PC-9 (cell line): ENCODE results near the gene SYCE1. TPM values are rescaled to one million over a fixed set of nuclear protein-coding genes. Genes with fewer than 3 reads are reported as not detected.
"Not testable (repeated sequence)": the region's sequence is repeated elsewhere in the genome, so short reads cannot be mapped to it uniquely, and the experiment has no call there.

Experiments
- BruUV-seq: library from RNA; stranded (reverse); fragments of 400-500 nt; replicated peaks from 2 replicates; lab custom pipeline; 2021; lab: Mats Ljungman, UMichigan
- CTCF ChIA-PET: fragments of 300-600 bp; sonication (Branson Sonifier 250); formaldehyde crosslinking; loops from one replicate; lab custom pipeline; 2022; ENCODE audit warnings: antibody characterized with exemption; lab: Charles Lee
- POLR2A ChIA-PET: fragments of 300-600 bp; sonication (Branson Sonifier 250); formaldehyde crosslinking; loops from one replicate; lab custom pipeline; 2022; ENCODE audit warnings: antibody characterized with exemption; ENCODE audit not compliant: unreplicated experiment; lab: Charles Lee
- DNase-seq, 2 experiments: peaks; one replicate each; pipeline versions ENCODE4 v3.0.0 to v3.0.0-alpha.2; 2015 to 2022; ENCODE audit warnings: mixed read lengths in 1 of 2
- H2AFZ ChIP-seq: fragments of 200-600 bp; sonication (generic); 2 replicates; pipeline ENCODE4 v1.8.1; 2017; ENCODE audit warnings: antibody characterized with exemption
- H3F3A ChIP-seq: fragments of 200-600 bp; sonication (generic); 2 replicates; pipeline ENCODE4 v1.8.1; 2017; ENCODE audit warnings: antibody characterized with exemption, mild to moderate bottlenecking, low read depth; ENCODE audit not compliant: insufficient read depth
- H3K27ac ChIP-seq: fragments of 200-600 bp; sonication (generic); 2 replicates; pipeline ENCODE4 v1.6.1; 2016; ENCODE audit warnings: mixed run types
- H3K27me3 ChIP-seq: fragments of 200-600 bp; sonication (generic); 2 replicates; pipeline ENCODE4 v1.6.1; 2016; ENCODE audit warnings: low read depth, mixed run types; ENCODE audit not compliant: insufficient read depth
- H3K36me3 ChIP-seq: fragments of 200-600 bp; sonication (generic); 2 replicates; pipeline ENCODE4 v1.6.1; 2016; ENCODE audit warnings: low read depth, mixed run types
- H3K4me1 ChIP-seq: fragments of 200-600 bp; sonication (generic); replicated peaks from 2 replicates; pipeline ENCODE4 v1.6.1; 2016; ENCODE audit warnings: mixed run types; ENCODE audit not compliant: insufficient read depth
- H3K4me2 ChIP-seq: fragments of 200-600 bp; sonication (generic); 2 replicates; pipeline ENCODE4 v1.6.1; 2017; ENCODE audit warnings: mixed run types
- H3K4me3 ChIP-seq: fragments of 200-600 bp; sonication (generic); 2 replicates; pipeline ENCODE4 v1.6.1; 2016; ENCODE audit warnings: mixed run types
- H3K79me2 ChIP-seq: fragments of 200-600 bp; sonication (generic); 2 replicates; pipeline ENCODE4 v1.6.1; 2017; ENCODE audit warnings: low read depth, mixed run types
- H3K9me2 ChIP-seq: fragments of 200-600 bp; sonication (generic); 2 replicates; pipeline ENCODE4 v1.8.1; 2017; ENCODE audit warnings: mild to moderate bottlenecking; ENCODE audit not compliant: insufficient read depth
- H3K9me3 ChIP-seq: fragments of 200-600 bp; sonication (generic); 2 replicates; pipeline ENCODE4 v1.8.1; 2016; ENCODE audit warnings: low read depth; ENCODE audit not compliant: insufficient read depth
- H4K20me1 ChIP-seq: fragments of 200-600 bp; sonication (generic); 2 replicates; pipeline ENCODE4 v1.8.1; 2017; ENCODE audit not compliant: insufficient read depth
- CTCF ChIP-seq: fragments of 200-600 bp; sonication (generic); conservative IDR thresholded peaks from 2 replicates; pipeline ENCODE4 v1.6.1; 2017; ENCODE audit warnings: mixed run types, antibody characterized with exemption, mild to moderate bottlenecking, moderate library complexity
- EZH2 ChIP-seq: fragments of 200-600 bp; sonication (generic); IDR thresholded peaks from 2 replicates; pipeline ENCODE4 v1.8.0; 2017; ENCODE audit warnings: antibody characterized with exemption, low read depth
- intact Hi-C: fragments of 100-400 bp; cut with micrococcal nuclease; formaldehyde crosslinking; loops from one replicate; pipeline ENCODE4 v1.10.0; 2022; ENCODE audit not compliant: unreplicated experiment
- total RNA-seq: library from RNA; stranded (reverse); gene quantifications from 2 replicates; pipeline ENCODE4 v1.2.3, GENCODE V29; 2021

SYCE1 gene
- total RNA-seq, 1 experiment from 2014 or later = not detected

- DNase-seq, H3K9me3 ChIP-seq, intact Hi-C loops, H3K36me3 ChIP-seq, BruUV-seq, H3K27ac ChIP-seq, H3K79me2 ChIP-seq, H4K20me1 ChIP-seq, H3F3A ChIP-seq, CTCF ChIA-PET, H3K4me2 ChIP-seq, H3K4me1 ChIP-seq, H3K9me2 ChIP-seq, POLR2A ChIA-PET, H2AFZ ChIP-seq, H3K27me3 ChIP-seq, H3K4me3 ChIP-seq: not testable (repeated sequence)
These were observed 4.4 kb upstream of the SYCE1 start for GRCh38 chr10:133569801-133570200.

GRCh38 chr10:133568831-133569527 lies 3.6 kb upstream of the SYCE1 start:
- H3K9me2 ChIP-seq, DNase-seq, H3K4me2 ChIP-seq, H3K27me3 ChIP-seq, H4K20me1 ChIP-seq, H3K36me3 ChIP-seq, H2AFZ ChIP-seq, H3F3A ChIP-seq, H3K4me3 ChIP-seq, H3K79me2 ChIP-seq, BruUV-seq, intact Hi-C loops, H3K4me1 ChIP-seq, H3K9me3 ChIP-seq, H3K27ac ChIP-seq, POLR2A ChIA-PET, CTCF ChIA-PET: not testable (repeated sequence)

- Histone ChIP-seq H3K4me1 (no peaks in the 10 kb centered on the region), H3K27ac (no peak overlapping the region), H3K9me2 (no peaks in the 10 kb centered on the region), H3K4me3 (no peak overlapping the region), H3K27me3 (no peaks in the 10 kb centered on the region), H3K79me2 (no peaks in the 10 kb centered on the region), H4K20me1 (no peaks in the 10 kb centered on the region), H3K4me2 (no peak overlapping the region), H2AFZ (no peak overlapping the region), H3K36me3 (no peaks in the 10 kb centered on the region), H3K9me3 (no peaks in the 10 kb centered on the region), H3F3A (no peaks in the 10 kb centered on the region)
- intact Hi-C loops = no loop called here
- CTCF ChIA-PET = no interaction called here
- TF ChIP-seq EZH2 (no peak), CTCF (no peak)
- DNase-seq = no peak
- BruUV-seq = no TSS peak
- POLR2A ChIA-PET = no interaction called here
These were observed 2.9 kb upstream of the SYCE1 start for GRCh38 chr10:133568287-133568614.

GRCh38 chr10:133567609-133568286 lies 2.4 kb upstream of the SYCE1 start:
- intact Hi-C loops = no loop called here
- H3K79me2 ChIP-seq = no peaks in the 10 kb centered on the region
- H3K36me3 ChIP-seq = no peaks in the 10 kb centered on the region
- ChIA-PET POLR2A (no interaction called here), CTCF (no interaction called here)
- no peak overlapping the region for H3K27ac ChIP-seq
- no peaks in the 10 kb centered on the region for H3K4me1 ChIP-seq
- H3K27me3 ChIP-seq = no peaks in the 10 kb centered on the region
- H3K9me2 ChIP-seq = no peaks in the 10 kb centered on the region
- no peaks in the 10 kb centered on the region for H4K20me1 ChIP-seq
- H3K4me2 ChIP-seq = no peak overlapping the region
- BruUV-seq = no TSS peak
- H2AFZ ChIP-seq = no peak overlapping the region
- H3K9me3 ChIP-seq = no peaks in the 10 kb centered on the region
- DNase-seq = no peak
- H3K4me3 ChIP-seq = no peak overlapping the region
- no peaks in the 10 kb centered on the region for H3F3A ChIP-seq
- TF ChIP-seq EZH2 (no peak), CTCF (no peak)
